Kidney glomerular epithelial cell (primary cell): ENCODE measurements around the gene ACAD8.

Experiments
- DNase-seq: peaks from one replicate; lab custom pipeline; 2025; lab: John Stamatoyannopoulos, UW

The ACAD8 gene

GRCh38 chr11:134253188-134253993 lies at the start of gene ACAD8, which contains the start of gene THYN1:
Gene ACAD8 (plus strand): TSS chr11:134253568. CDS start chr11:134253601, 33 bp downstream.
Gene THYN1 (minus strand): TSS chr11:134253352. CDS start chr11:134252882, 470 bp downstream.
- peak; percentile 91 for DNase-seq

DNA sequence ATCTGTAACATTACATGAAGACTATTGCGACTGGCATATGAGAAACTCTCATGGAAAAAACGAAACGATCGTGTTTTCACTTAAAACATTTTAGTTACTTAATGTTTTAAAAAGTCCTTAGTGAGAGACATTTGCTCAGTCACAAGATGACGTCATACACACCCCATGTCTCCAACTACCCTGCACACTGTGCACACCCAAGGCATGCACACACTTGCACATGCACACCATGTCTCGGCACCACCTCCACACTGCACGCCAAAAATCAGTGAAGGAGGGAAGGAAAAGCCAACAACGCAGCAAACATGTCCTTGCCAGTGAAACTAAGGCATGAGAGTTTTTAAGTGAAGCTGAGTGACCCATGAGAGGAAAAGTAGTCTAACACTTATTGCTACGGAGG lies 47.6 kb upstream of the ACAD8 start:
- no peak for DNase-seq

DNA sequence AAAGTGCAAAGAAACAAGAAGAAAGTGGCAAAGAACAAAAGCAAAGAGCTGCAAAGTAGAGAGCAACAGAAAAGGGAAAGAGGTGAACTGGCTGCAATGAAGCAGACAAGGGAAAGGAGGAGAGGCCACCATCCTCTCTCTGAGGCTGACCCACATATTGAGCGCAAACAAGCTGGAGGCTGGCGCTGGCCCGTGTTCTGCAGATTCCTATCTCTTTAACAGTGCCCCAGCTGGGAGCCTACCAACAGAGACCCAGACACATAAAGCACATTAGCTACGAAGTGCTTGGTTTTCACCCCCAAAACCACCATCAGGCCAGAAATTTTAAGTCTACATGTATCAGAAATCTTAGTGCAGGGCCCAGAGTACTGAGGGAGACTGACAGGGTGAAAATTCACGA lies 47.2 kb upstream of the ACAD8 start:
- no peak for DNase-seq

DNA sequence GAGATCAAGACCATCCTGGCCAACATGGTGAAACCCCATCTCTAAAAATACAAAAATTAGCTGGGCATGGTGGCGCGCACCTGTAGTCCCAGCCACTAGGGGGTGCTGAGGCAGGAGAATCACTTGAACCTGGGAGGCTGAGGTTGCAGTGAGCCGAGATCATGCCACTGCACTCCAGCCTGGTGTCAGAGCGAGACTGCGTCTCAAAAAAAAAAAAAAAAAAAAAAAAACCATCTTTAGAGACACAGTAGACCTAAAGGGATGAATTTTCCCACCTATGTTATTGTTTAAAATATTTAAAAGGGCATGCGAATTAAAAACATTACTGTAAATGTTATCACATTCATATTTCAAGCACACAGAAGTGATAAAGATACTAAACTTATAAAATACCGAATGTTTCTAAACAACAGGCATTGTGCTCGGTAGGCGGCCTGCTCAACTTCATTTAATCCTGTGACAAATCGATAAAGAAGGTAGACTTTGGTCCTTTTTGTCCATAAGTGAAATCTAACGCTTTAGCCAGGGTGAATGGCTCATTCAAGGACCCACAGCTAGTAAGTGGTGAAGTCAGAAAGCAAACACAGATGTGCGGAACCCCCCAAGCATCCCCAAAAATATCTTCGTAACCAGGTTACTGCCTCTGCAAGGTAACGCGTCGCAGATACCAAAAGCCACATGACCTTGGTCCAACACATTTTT lies 45.7 kb upstream of the ACAD8 start:
- DNase-seq = peak; percentile 13

GRCh38 chr11:134215836-134216235 lies 37.5 kb upstream of the ACAD8 start:
- no peak for DNase-seq

DNA sequence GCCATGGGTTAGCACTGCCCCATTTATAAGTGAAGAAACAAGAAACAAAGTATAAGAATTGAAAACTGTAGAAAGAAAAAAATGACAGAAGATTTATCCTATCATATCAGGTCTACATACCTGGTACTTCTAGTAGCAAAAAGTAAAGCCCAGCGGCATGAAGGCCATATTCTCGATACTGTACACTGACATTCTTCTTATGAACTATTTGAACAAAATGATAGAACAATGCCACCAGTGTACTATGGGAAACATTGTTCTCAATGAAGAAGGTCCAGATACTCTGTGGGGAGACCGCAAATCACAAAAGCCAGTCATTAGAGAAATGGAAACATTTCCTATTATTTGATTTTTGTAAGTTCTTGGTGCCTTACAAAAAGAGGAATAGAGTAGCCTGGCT lies 36.6 kb upstream of the ACAD8 start:
- no peak for DNase-seq

GRCh38 chr11:134223121-134223520 lies 30.2 kb upstream of the ACAD8 start:
- no peak for DNase-seq

- DNase-seq = peak; percentile 85
Measured at GRCh38 chr11:134223836-134224709, 29.3 kb upstream of the ACAD8 start, which contains the start of the genes NCAPD3 and VPS26B. Gene NCAPD3 (minus strand): TSS chr11:134223967. CDS start chr11:134223926, 41 bp downstream. Gene VPS26B (plus strand): TSS chr11:134224671. CDS start chr11:134225123, 452 bp downstream.

- no peak for DNase-seq
Measured at GRCh38 chr11:134224710-134225664, 28.4 kb upstream of the ACAD8 start.

DNA sequence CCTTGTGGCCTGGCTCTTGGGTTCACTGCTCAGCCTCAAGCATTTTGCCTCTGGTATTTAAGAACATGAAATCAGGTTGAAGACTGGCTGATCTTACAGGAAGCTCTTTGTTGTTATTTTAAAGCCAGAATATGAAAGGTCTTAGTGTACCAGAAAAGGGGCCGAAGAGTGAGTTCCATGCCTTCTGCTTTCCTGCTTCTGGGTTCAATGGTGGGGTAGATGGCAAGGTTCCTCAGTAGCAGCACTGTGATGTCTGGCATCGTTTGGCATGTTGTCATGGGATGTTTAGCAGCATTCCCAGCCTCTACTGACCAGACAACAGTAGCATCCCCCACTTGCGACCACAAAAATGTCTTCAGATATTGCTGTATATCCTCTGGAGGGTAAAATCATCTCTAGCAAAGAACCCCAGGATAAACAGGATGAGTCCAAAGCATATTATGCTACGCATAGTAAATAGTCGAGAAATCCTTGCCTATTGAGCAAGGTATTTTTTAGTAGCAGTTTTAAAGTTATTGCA lies 26.5 kb upstream of the ACAD8 start:
- DNase-seq = no peak

- DNase-seq = no peak
Measured at GRCh38 chr11:134228625-134229024, 24.7 kb upstream of the ACAD8 start.

DNA sequence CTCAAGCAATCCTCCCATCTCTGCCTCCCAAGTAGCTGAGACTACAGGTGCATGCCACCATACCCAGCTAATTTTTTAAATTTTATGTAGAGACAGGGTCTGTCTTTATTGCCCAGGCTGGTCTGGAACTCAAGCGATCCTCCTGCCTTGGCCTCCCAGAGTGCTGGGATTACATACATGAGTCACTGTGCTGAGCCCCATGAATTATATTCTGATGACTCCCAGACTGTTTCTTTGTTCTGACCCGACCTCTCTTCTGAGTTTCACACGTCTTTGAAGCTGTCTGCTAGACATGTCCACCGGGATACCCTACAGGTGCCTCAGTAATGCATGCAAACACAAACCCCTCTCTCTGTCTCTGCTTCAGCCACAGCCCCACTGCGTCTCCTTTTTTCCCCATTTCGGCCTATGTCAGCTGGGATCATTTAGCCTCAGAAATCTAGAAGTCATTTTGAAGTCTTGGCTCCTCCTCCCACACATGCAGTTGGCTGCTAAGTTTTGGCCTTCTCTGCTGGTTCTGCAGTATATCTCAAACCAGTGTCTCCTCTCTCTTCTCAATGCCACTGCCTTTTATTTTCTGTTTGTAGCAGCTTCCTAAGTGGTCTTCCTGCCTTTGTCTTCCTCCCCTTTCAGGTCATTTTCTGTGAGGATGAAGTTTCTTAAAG lies 24.1 kb upstream of the ACAD8 start:
- DNase-seq = no peak

GRCh38 chr11:134230339-134230738 lies 23.0 kb upstream of the ACAD8 start:
- DNase-seq = no peak

DNA sequence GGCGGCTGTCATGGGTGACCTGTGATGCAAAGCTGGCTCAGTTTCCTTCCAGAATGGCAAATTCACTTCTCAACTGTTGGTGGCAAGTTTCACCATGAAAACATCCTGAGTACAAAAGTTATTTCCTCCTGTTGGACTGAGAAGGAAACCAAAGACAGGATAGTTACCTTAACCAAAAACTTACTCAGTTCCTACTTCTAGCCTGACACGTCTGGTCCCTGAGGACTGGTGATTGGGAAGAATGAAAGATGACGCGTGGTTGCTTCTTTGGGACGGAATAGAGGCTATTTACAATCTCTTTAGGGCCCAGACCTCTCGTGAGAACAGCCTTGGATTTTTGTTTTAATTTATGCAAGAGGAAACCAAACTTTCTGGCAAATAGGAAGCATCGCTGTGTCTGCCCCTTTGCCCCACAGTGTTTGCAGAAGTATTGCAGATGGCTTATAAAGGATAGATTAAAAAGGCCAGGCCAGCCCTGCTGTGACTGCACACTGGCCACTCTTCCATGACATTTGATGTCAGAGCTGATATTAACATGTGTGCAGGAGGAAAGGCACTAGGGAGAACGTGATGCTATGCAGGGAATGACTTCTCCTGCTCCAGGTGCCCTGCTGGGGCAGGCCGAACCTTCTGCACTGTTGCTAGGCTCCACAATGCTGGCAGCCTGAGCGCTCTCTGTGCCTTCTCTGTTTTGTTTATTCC lies 21.3 kb upstream of the ACAD8 start:
- DNase-seq = no peak

DNA sequence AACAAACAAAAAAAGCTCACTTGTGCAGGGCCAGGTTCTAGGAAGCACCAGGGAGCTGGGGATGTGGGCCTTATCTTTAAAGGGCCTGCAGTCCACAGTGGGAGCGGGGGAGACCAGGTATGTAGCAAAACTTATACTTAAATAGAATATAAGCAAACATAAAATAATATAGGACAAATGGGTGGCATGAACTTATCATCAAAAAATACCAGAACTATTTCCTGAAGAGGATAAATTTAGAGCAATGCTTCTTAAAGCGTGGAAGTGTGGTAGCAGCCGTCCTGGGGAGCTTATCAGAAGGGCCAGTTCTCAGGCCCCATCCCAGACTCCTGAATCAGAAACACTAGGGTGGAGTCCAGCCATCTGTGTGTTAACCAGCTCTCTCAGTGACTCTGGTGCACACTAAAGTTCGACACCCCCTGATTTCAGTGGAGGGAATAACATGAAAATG lies 19.6 kb upstream of the ACAD8 start:
- DNase-seq = no peak

- DNase-seq = no peak
Measured at GRCh38 chr11:134235399-134235798, 18.0 kb upstream of the ACAD8 start.

DNA sequence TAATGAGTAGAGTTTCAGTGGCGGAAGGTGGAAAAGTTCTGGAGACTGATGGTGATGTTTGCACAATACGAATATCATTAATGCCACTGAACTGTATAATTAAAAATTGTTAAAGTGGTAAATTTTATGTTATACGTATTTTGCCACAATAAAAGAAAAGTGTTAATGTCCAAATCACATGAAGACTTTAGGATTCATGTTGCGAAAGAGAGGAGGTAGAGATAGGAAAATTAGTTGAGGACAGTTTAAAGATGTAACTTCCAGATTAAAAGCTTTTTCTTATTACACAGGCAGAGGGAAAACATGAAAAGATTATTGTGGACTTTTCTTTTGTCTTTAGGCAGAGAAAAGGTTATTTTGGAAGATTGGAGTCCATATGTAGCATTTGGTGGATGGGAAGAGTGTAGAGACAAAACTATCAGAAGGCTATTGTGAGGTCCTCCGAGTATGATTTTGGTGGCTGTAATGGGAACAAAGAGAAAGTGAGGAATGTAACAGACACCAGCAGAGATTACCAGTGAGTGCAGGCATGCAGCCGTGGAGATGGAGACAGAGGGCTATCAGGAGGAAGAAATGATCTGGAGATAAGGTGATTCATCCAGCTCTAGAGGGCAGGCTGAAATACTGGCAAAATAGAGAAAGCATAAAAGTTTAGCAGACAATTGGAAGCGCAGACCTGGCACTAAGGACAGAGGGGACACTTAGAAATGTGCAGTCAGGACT lies 16.4 kb upstream of the ACAD8 start:
- no peak for DNase-seq

DNA sequence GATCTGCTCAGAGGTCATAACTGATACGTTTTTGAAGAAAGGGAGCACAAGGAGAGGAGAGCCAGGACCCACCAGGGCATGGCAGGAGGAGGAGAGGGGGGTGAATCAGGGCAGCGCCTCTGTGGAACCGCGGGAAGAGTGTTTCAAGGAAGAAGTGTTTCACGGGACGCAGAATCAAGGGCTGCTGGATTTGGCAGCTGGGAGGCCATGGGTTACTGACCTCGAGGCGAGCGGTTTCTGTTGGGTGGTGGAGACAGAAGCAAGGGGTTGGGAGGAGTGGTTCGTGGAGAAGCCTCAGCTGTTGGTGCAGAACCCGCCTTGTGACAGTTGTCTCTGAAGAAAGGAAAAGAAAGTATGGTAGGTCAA lies 15.8 kb upstream of the ACAD8 start:
- no peak for DNase-seq

DNA sequence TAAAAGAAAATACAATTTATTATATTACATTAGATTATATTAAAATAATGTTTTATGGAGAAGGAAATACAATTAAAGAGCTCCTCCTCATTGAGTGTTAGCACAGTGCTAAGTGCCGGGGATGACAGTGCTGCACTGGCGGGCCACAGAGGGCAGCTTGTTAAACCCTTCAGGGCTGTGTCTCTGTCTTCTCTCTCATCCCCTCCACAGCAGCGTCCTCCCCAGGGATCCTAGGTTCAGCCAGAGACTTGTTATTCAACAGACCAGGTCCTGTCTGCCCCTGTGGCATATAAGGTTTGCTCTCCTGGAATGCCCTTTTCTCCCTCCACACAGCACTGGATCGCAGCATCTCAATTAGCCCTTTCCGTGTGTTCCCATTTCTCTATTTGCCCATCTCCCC lies 14.4 kb upstream of the ACAD8 start:
- DNase-seq = no peak
